Activated CD8-positive, alpha-beta T cell treated with anti-CD3 and anti-CD28 coated beads for 36 hours (primary cell): ENCODE measurements around the gene UNC13B. TPM values are rescaled to one million over a fixed set of nuclear protein-coding genes. Genes with fewer than 3 reads are reported as not detected.

Experiments used
- ATAC-seq: fragments of 200-7000 bp; cut with Tn5 transposase; one replicate; pipeline ENCODE4 v1.10.0; 2021; ENCODE audit warnings: mild to moderate bottlenecking, moderate library complexity
- CTCF ChIA-PET: fragments of 350-600 bp; sonication (Branson Sonifier 250); formaldehyde crosslinking; loops from one replicate; lab custom pipeline; 2021; ENCODE audit warnings: antibody characterized with exemption; lab: Charles Lee
- POLR2A ChIA-PET: fragments of 350-600 bp; sonication (Branson Sonifier 250); formaldehyde crosslinking; loops from one replicate; lab custom pipeline; 2021; ENCODE audit warnings: antibody characterized with exemption; lab: Charles Lee
- DNase-seq: peaks from one replicate; pipeline ENCODE4 v3.0.0-alpha.2; 2020
- H3K27ac Mint-ChIP-seq: one replicate; pipeline ENCODE4 v1.8.0; 2021; ENCODE audit warnings: mild to moderate bottlenecking, mixed read lengths
- H3K27me3 Mint-ChIP-seq: one replicate; pipeline ENCODE4 v1.8.0; 2021; ENCODE audit warnings: mixed read lengths
- H3K36me3 Mint-ChIP-seq: one replicate; pipeline ENCODE4 v1.8.0; 2021; ENCODE audit warnings: low read depth, mixed read lengths
- H3K4me1 Mint-ChIP-seq: one replicate; pipeline ENCODE4 v1.8.0; 2021; ENCODE audit warnings: low read depth, mixed read lengths
- H3K4me3 Mint-ChIP-seq: one replicate; pipeline ENCODE4 v1.8.0; 2021; ENCODE audit warnings: mild to moderate bottlenecking, moderate library complexity, mixed read lengths
- H3K9me3 Mint-ChIP-seq: one replicate; pipeline ENCODE4 v1.8.0; 2021; ENCODE audit warnings: mixed read lengths
- intact Hi-C: fragments of 100-400 bp; cut with micrococcal nuclease; formaldehyde crosslinking; loops from one replicate; pipeline ENCODE4 v1.10.0; 2022
- total RNA-seq, 2 experiments: library from RNA; stranded (reverse); gene quantifications; one replicate each; pipeline ENCODE4 v1.2.3, GENCODE V29; 2021
- TF ChIP-seq, protein P1 (sequence below): fragments of 200-600 bp; IDR thresholded peaks from one replicate; pipeline ENCODE4 v1.8.0; 2022; ENCODE audit warnings: antibody characterized with exemption, mild to moderate bottlenecking

UNC13B gene
- total RNA-seq, 2 experiments from 2014 or later, result 1.3 to 1.9 TPM

DNA sequence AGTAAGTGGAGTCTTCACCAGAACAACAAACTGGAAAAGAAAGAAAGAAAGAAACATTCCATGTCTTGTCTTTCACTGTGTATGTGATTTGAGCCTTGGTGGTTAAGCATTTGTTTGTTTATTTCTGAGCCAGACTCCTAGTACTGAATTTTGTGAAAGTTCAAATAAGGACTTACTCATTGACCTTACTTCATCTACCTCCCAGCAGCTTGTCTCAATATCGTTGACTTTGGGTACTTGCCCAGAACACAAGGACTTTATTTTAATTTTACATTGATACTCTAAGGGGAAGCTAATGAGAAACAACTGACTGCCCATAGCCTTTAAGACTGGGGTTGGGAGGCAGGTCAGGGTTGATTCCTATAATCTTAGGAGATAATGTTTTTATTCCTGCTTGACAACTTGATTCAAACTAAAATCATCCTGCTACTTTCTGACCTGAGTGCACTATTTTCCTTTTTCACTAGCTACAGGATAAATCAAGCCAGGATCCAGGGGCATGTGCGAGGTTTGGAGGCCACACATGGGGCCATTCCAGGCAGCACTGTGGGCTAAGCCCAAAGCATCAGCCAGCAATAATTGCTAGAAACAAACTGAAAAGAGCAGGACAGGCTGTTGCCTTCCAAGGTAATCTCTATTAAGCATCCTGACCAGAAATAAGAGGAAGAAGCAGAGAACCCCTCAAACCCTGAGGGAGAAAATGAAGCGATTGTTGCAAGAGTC, 189.2 kb downstream of the UNC13B start:
- no peaks in the 10 kb centered on the region for H3K36me3 Mint-ChIP-seq
- peaks cover 3% of the 10 kb centered on the region for H3K27me3 Mint-ChIP-seq
- no peak overlapping the region for H3K4me3 Mint-ChIP-seq
- no peaks in the 10 kb centered on the region for H3K4me1 Mint-ChIP-seq
- ATAC-seq (no peak), DNase-seq (no peak)
- H3K27ac Mint-ChIP-seq, result no peak overlapping the region
- intact Hi-C loops, result no loop called here
- ChIA-PET CTCF (interaction anchor here (1.3 kb wide), 1 partner anchor 11 kb away, joined by 3 read pairs; no protein-coding TSS in a partner anchor), POLR2A (no interaction called here)
- TF ChIP-seq, protein P1, sequence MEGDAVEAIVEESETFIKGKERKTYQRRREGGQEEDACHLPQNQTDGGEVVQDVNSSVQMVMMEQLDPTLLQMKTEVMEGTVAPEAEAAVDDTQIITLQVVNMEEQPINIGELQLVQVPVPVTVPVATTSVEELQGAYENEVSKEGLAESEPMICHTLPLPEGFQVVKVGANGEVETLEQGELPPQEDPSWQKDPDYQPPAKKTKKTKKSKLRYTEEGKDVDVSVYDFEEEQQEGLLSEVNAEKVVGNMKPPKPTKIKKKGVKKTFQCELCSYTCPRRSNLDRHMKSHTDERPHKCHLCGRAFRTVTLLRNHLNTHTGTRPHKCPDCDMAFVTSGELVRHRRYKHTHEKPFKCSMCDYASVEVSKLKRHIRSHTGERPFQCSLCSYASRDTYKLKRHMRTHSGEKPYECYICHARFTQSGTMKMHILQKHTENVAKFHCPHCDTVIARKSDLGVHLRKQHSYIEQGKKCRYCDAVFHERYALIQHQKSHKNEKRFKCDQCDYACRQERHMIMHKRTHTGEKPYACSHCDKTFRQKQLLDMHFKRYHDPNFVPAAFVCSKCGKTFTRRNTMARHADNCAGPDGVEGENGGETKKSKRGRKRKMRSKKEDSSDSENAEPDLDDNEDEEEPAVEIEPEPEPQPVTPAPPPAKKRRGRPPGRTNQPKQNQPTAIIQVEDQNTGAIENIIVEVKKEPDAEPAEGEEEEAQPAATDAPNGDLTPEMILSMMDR, result no peak
- H3K9me3 Mint-ChIP-seq, result no peaks in the 10 kb centered on the region

DNA sequence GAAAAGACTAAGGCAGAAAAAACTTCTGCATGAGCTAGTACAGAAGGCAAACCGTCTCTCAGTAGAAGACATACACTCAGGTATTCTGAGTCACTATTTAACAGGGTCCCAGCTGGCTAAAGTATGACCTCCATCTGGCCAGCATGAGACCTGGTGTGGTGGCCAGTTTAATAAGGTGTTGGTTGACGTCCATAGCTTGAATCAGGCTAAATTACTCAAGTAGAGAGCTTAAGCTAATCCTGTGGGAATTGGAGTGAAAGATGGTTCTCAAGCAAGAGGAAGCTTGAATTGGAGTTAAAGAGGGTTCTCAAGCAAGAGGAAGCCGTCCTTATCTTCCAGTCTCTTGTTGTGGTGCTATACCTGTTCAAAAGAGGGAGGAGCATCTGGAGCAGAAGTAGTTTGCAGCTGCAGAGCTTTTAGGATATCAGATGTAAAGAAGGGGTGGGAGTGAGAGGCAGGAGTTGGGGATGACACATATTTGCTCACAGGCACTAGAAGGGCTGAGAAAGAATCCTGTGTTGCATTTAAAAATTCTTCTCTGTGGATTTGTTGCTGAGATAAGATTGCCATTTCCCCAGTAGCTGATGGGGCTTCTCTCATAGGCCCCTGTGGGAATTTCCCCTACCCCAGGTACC, 192.0 kb downstream of the UNC13B start:
- Mint-ChIP-seq H3K27me3 (peaks cover 3% of the 10 kb centered on the region), H3K4me3 (no peak overlapping the region), H3K36me3 (no peaks in the 10 kb centered on the region), H3K4me1 (no peaks in the 10 kb centered on the region), H3K9me3 (no peaks in the 10 kb centered on the region), H3K27ac (no peak overlapping the region)
- TF ChIP-seq, protein P1, result no peak
- ChIA-PET POLR2A (interaction anchor here (0.9 kb wide), 1 partner anchor 12 kb away, joined by 3 read pairs; no protein-coding TSS in a partner anchor), CTCF (no interaction called here)
- DNase-seq (no peak), ATAC-seq (no peak)
- intact Hi-C loops, result no loop called here

DNA sequence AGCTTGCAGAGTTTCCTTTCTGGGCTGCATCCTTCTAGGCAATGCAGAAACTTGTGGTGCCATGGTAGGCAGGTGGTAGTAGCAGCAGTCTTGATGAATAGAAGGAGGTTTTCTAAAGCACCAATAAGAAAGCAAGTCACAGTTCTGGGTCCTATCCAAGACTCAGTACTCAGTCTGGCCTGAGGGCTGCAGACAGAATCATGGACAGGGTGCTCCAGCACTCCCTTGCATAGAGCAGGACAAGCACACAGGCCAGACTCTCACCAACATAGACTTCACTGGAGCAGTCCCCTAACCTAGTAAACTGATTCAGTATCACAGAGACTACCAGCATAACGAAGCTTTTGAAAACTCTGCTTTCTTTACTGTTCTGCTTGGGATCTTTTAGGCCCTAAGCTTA, 194.1 kb downstream of the UNC13B start:
- ATAC-seq (no peak), DNase-seq (no peak)
- ChIA-PET POLR2A (interaction anchor here (1.0 kb wide), 1 partner anchor 14 kb away, joined by 3 read pairs; no protein-coding TSS in a partner anchor), CTCF (interaction anchor here (0.7 to 1.4 kb wide), 2 partner anchors 239 to 542 kb away, joined by 3 read pairs; no protein-coding TSS in a partner anchor)
- TF ChIP-seq, protein P1, result no peak
- Mint-ChIP-seq H3K36me3 (no peaks in the 10 kb centered on the region), H3K4me1 (no peaks in the 10 kb centered on the region), H3K9me3 (no peaks in the 10 kb centered on the region), H3K4me3 (no peak overlapping the region), H3K27ac (no peak overlapping the region), H3K27me3 (peaks cover 9% of the 10 kb centered on the region)
- intact Hi-C loops, result no loop called here

DNA sequence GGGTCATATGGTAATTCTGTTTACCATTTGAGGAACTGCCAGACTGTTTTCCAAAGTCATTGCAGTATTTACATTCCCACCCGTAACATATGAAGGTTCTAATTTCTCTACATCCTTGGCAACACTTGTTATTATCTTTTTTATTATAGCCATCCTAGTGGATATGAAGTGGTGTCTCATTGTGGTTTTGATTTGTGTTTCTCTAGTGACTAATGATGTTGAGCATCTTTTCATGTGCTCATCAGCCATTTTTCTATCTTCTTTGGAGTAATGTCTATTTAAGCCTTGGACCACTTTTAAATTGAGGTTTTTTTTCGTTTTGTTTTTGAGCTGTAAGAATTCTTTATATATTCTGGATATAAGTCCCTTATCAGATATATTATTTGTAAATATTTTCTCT, 195.3 kb downstream of the UNC13B start:
- POLR2A ChIA-PET, result no interaction called here
- CTCF ChIA-PET, result no interaction called here
- intact Hi-C loops, result no loop called here
- H3K4me1 Mint-ChIP-seq, result no peaks in the 10 kb centered on the region
- DNase-seq (no peak), ATAC-seq (no peak)
- TF ChIP-seq, protein P1, result no peak
- no peak overlapping the region for H3K4me3 Mint-ChIP-seq
- no peak overlapping the region for H3K27ac Mint-ChIP-seq
- H3K36me3 Mint-ChIP-seq, result no peaks in the 10 kb centered on the region
- peaks cover 9% of the 10 kb centered on the region for H3K27me3 Mint-ChIP-seq
- H3K9me3 Mint-ChIP-seq, result no peaks in the 10 kb centered on the region

DNA sequence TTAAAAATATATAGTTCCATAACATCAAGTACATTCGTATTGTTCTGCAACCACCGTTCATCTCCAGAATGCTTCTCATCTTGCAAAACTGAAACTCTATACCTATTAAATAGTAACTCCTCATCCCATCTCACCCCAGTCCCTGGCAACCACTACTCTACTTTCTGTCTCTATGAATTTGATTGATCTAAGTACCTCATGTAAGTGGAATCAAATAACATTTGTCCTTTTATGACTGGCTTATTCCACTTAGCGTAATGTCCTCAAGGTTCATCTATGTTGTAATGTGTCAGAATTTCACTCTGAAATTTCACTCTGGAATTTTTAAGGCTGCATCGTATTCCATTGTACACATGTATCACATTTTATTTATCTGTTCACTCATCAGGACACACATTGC, 196.0 kb downstream of the UNC13B start:
- Mint-ChIP-seq H3K9me3 (no peaks in the 10 kb centered on the region), H3K4me1 (no peaks in the 10 kb centered on the region)
- intact Hi-C loops, result no loop called here

More for the DNA sequence above, 196.0 kb downstream of the UNC13B start:
- Mint-ChIP-seq H3K4me3 (no peak overlapping the region), H3K27ac (no peak overlapping the region), H3K36me3 (no peaks in the 10 kb centered on the region), H3K27me3 (peaks cover 9% of the 10 kb centered on the region)
- CTCF ChIA-PET, result no interaction called here
- no peak for DNase-seq
- ATAC-seq, result no peak
- POLR2A ChIA-PET, result no interaction called here
- TF ChIP-seq, protein P1, result no peak
